ENCODE results near the gene CTU1. TPM values are rescaled to one million over a fixed set of nuclear protein-coding genes. Genes with fewer than 3 reads are reported as not detected.

Gene CTU1
- total RNA-seq, 1 experiment from 2014 or later, result 4.3 TPM

Other genes with a start within 250 kb of the CTU1 start
- gene KLK2, start 235.0 kb downstream of the CTU1 start, total RNA-seq (2014; rRNA removed; shearing (Covaris generic)), result not detected in 2 replicates
- gene KLK4, start 197.0 kb downstream of the CTU1 start, total RNA-seq (2014; rRNA removed; shearing (Covaris generic)), result not detected in 2 replicates
- gene KLK5, start 155.4 kb downstream of the CTU1 start, total RNA-seq (2014; rRNA removed; shearing (Covaris generic)), result not detected in 2 replicates
- 0.07 and 0.12 TPM in 2 replicates for gene KLK6, start 138.8 kb downstream of the CTU1 start, total RNA-seq (2014; rRNA removed; shearing (Covaris generic))
- not detected in 2 replicates for gene KLK7, start 124.5 kb downstream of the CTU1 start, total RNA-seq (2014; rRNA removed; shearing (Covaris generic))
- not detected in 2 replicates for gene KLK8, start 106.8 kb downstream of the CTU1 start, total RNA-seq (2014; rRNA removed; shearing (Covaris generic))
- not detected in 2 replicates for gene KLK10, start 88.7 kb downstream of the CTU1 start, total RNA-seq (2014; rRNA removed; shearing (Covaris generic))
- gene KLK11, start 81.8 kb downstream of the CTU1 start, total RNA-seq (2014; rRNA removed; shearing (Covaris generic)), result not detected in 2 replicates
- not detected in 2 replicates for gene KLK12, start 73.4 kb downstream of the CTU1 start, total RNA-seq (2014; rRNA removed; shearing (Covaris generic))
- not detected in 2 replicates for gene KLK13, start 43.3 kb downstream of the CTU1 start, total RNA-seq (2014; rRNA removed; shearing (Covaris generic))
- gene KLK14, start 25.5 kb downstream of the CTU1 start, total RNA-seq (2014; rRNA removed; shearing (Covaris generic)), result not detected in 2 replicates
- gene SIGLEC9, start 16.5 kb upstream of the CTU1 start, total RNA-seq (2014; rRNA removed; shearing (Covaris generic)), result 0.43 TPM in 1 of 2 replicates, not detected in the other
- not detected in 2 replicates for gene SIGLEC7, start 33.9 kb upstream of the CTU1 start, total RNA-seq (2014; rRNA removed; shearing (Covaris generic))
- 1.2 and 3.1 TPM in 2 replicates for gene CD33, start 116.7 kb upstream of the CTU1 start, total RNA-seq (2014; rRNA removed; shearing (Covaris generic))
- not detected in 2 replicates for gene SIGLECL1, start 142.7 kb upstream of the CTU1 start, total RNA-seq (2014; rRNA removed; shearing (Covaris generic))
- not detected in 2 replicates for gene IGLON5, start 203.2 kb upstream of the CTU1 start, total RNA-seq (2014; rRNA removed; shearing (Covaris generic))
- 0.31 and 0.79 TPM in 2 replicates for gene VSIG10L, start 233.7 kb upstream of the CTU1 start, total RNA-seq (2014; rRNA removed; shearing (Covaris generic))

Measured in A172 (cell line).